Measurements from ENCODE around the gene ADD3. TPM values are rescaled to one million over a fixed set of nuclear protein-coding genes. Genes with fewer than 3 reads are reported as not detected.

The ADD3 gene
- total RNA-seq, 2 experiments from 2014 or later: 31.3 to 31.4 TPM

DNA sequence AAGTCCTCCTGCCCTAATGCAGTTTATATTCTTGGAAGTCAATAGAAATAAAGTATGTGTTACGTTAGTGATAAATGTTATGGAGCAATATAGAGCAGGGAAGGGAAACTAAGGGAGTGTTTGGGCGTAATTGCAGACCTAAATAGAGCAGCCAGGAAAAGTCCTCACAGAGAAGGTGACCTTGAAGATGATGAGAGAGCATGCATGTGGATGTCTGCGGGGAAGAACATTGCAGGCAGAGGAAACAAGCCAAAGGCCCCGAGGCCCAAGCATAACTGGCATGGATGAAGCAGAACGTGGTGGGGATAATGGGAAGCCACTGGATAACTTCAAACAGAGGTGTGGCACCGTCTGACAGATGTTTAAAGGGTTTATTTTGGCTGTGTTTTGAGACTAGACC lies 12.5 kb downstream of the ADD3 start:
- POLR2A ChIA-PET: interaction anchor here (0.6 kb wide), 1 partner anchor 264 kb away, joined by 5 read pairs; no protein-coding TSS in a partner anchor
- CTCF ChIA-PET: no interaction called here

DNA sequence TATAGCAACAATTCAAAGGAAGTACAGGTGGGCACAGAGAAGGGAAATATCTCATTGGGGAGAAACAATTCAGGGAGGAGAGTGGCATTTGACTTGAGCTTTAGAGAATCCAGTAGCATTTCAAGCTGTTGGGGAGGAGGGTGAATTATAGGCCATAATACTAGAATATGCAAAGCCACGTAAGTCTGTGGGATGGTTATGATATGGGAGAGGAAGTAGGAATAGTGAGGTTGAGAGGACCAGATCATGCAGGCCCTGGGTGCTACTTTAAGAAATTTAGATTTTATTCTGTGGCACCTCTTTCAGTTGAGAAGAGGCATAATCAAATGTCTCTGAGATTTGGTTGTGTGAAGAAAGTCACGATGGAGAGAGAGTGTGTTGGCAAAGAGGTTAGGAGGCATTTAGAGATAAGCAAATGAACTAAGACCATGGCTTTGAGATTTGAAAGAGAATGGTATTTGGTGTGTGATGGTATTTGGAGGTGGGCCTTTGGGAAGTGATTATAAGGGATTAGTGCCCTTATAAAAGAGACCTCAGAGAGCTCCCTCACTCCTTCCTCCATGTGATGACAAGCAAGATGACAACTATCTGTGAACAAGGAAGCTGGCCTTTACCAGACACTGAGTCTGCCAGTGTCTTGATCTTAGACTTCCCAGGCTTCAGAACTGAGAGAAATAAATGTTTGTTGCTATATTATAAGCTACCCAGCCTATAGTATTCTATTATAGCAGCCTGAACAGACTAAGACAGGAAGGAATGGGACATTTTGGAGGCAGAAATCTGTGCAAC lies 15.1 kb downstream of the ADD3 start:
- ChIA-PET CTCF (no interaction called here), POLR2A (interaction anchor here (0.6 kb wide), 1 partner anchor 23 kb away, joined by 3 read pairs; no protein-coding TSS in a partner anchor)

DNA sequence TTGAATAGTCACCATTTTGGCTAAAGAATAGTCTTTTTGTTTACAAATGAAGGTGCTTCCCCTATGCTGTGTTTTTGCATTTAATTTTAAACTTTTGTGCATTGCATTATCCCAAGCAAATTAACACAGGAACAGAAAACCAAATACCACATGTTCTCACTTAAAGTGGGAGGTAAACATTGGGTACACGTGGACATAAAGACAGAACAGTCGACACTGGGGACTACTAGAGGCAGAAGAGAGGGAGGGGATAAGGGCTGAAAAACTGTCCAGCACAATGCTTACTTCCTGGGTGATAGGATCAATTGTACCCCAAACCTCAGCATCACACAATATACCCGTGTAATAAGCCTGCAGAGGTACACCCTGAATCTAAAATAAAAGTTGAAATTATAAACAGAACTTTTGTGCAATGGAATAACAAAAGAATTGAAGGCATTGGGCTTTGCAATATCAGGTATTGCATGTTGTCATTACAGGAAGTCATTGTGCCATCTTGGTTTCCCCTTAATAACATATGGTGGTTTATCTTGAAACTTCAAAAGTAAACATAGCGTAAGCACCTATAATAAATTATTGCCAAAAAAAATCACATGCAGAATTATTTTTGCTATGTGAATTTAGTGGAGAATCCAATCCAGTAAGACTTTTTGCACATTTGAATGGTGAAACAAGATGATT lies 16.1 kb downstream of the ADD3 start:
- ChIA-PET CTCF (no interaction called here), POLR2A (interaction anchor here (0.6 kb wide), 1 partner anchor 22 kb away, joined by 3 read pairs; no protein-coding TSS in a partner anchor)

DNA sequence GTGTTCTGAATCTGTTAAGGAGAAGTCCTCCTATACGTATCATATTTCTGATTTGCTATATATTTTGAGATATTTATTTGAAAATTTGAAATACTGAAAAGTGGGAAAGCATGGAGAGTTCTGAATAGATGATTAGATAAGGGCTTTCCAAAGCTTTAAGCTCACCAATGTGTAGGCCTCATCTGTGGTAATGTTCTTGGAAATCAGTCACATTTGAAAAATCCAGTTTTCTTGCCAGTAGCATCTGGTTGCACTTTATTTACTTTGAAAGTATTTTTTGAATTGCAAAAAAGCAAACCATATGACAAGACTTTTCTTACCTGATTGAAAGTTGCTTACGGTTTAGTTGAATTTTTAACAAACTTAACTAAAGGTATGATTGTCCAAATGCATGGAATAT lies 21.7 kb downstream of the ADD3 start:
- POLR2A ChIA-PET: interaction anchor here (0.7 kb wide), 1 partner anchor 126 kb away, joined by 4 read pairs; no protein-coding TSS in a partner anchor

DNA sequence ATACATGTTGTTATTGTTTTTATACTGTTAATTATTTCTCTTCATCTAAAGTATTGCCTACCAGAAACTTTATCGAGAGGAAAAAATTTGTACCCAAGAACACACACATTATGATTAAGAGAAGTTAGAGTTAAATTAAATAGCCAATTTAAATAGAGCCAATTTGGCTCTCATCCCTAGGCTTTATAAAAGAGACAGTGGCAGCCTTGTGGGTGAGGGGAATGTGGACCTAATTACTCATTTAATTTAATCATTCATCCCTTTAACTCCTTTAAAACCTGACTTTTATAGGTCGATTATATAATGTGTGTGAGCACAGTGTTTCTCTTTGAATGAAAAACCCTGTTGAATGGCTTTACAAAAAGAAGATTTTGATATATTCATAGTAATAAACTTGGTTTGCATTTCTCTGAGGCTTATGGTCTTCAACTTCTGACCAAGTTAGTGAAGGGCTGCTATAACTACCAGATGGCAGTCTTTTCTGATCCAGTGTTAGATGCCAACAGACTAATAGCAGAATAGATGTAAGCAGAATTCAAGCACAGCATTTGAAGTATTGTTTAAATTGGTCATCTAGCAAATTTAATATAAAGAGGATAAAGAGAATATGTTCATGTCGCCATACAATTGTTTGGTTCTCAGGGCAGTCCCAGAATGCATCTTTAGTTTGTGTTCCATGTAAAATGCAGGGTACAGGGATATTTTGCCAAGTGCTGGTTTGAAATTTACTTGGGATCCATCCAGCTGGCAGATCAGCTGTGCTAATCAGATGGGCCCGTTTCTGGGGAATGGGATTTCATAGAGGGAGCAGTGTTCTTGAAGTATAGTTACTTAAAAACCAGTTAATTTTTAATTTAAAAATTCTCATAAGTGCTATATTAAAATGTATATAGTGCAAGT lies 25.3 kb downstream of the ADD3 start:
- CTCF ChIA-PET: interaction anchor here (1.5 kb wide), 1 partner anchor 25 kb away, joined by 3 read pairs; no protein-coding TSS in a partner anchor
- POLR2A ChIA-PET: no interaction called here

More for the DNA sequence above, 21.7 kb downstream of the ADD3 start:
- CTCF ChIA-PET: no interaction called here

DNA sequence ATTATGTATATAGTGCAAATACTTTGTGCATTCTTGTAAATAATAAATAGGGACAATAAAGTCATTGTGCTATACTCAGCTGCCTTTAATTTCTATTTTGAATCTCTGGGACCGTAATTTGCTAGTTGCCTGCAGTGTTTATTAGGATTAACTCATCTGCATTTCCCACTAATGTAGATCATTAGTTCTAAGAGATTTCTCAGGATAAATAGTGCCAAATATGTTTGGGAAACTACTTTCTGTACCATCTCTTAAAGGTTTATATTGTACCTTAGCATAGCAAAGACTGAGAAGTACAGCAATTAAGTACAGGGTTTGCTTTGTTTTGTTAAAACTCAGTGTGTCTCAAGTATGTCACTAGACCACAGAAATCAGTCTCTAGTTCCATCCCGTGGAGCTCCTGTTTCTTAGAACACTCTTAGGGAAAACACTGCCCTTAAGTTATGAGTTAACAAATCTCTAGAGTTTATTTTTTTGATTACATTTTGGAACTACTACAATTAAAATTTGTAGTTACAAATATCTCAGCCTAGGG lies 26.0 kb downstream of the ADD3 start:
- ChIA-PET CTCF (interaction anchor here (2.0 kb wide), 1 partner anchor 23 kb away, joined by 4 read pairs; no protein-coding TSS in a partner anchor), POLR2A (no interaction called here)

DNA sequence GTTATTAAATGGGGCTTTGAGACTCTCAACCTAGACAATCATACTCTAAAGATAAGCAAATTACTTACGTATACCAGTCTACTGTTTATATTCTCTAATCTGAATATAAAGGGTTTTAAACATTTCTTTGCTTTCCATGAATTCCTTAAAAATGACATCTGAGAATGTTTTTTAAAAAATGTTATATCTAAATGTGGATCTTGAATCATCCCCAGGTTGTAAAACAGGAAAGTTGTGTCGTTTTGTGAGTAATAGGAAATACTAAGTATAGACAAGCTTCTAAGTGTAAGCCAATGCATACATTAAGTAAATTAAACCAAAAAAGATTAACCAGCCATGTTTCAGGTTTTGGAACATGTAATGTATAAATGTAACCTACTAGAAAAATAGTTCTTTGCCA lies 26.8 kb downstream of the ADD3 start:
- ChIA-PET POLR2A (interaction anchor here (1.0 kb wide), 1 partner anchor 28 kb away, joined by 7 read pairs; no protein-coding TSS in a partner anchor), CTCF (interaction anchor here (1.5 to 2.0 kb wide), 2 partner anchors 24 to 76 kb away, joined by 3 to 4 read pairs; no protein-coding TSS in a partner anchor)

DNA sequence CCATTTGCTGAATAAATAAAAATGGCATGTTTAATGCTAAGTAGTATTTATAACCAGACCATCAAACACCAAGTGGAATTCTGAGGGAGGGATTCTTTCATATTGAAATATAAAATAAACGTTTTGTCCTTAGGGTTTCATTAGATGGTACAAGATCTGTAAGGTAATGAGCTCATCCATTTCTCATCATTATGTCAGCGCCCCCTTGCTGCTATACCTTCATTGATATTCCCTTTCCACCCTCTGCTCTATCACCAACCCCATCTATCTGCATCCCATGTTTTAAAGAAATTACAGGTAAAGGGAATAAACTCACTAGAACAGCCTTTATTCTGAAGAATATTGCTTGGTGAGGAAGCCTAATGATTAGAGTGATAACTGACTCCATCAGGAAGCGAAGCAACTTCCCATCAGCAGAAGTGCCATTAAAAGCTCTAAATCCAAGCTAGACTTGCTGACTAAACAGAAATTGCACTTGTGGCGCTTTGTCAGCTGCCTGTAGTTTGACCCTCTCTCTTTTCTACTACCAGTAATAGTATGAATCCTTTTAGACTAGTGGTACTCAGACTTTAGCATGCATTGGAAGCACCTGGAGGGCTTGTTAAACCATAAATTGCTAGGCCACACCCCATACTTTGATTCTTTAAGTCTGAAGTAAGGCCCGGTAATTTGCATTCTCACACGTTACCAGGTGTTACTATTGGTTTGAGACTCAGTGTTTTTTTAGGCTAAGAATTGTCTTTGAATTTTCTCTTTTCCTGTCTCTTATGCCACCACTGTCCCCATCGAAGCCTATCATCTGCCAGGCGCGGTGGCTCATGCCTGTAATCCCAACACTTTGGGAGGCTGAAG lies 27.5 kb downstream of the ADD3 start:
- POLR2A ChIA-PET: interaction anchor here (0.6 to 1.2 kb wide), 3 partner anchors 25 to 36 kb away, joined by 3 to 7 read pairs (median 3); no protein-coding TSS in a partner anchor
- CTCF ChIA-PET: interaction anchor here (1.0 to 2.0 kb wide), 3 partner anchors 22 to 75 kb away, joined by 3 to 4 read pairs (median 4); no protein-coding TSS in a partner anchor

DNA sequence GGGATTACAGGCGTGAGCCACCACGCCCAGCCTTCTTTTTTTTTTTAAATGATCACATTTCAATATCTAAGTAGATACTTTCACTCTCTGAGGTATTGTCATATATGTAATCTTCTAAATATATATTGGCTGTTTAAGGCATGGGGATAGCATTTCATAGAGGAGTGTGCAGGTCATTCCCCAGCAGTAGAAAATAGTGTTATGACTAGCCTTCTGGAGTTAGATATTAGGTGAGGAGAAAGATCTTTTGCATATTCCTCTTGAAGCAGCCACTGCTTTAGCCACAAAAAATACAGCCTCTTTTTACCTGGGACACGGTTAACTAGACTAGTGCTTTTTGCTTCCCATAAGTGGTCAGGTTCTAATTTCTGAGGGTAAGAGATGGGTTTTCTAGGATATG lies 28.9 kb downstream of the ADD3 start:
- ChIA-PET POLR2A (no interaction called here), CTCF (interaction anchor here (0.6 kb wide), 1 partner anchor 529 kb away, joined by 3 read pairs; no protein-coding TSS in a partner anchor)

DNA sequence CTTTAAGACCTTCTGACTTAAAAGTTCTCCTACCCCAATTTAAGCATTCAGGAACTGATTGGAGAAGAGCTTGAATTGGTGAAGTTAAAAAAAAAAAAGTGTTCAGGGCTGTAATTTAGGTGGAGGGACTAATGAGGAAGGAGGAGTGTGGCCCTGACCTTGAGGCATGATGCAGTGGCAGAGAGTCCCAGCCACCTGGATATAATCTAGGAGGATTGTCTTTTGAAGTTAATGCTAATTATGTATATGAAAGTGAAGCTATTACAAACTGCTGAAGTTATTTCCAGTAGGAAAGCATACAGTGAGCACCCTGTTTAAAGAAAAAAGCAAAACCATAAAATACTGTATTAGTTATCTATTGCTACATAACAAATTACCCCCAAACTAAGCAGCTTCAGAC lies 31.5 kb downstream of the ADD3 start:
- ChIA-PET CTCF (interaction anchor here (0.9 kb wide), 1 partner anchor 51 kb away, joined by 3 read pairs; no protein-coding TSS in a partner anchor), POLR2A (interaction anchor here (0.6 kb wide), 1 partner anchor 30 kb away, joined by 3 read pairs; no protein-coding TSS in a partner anchor)

DNA sequence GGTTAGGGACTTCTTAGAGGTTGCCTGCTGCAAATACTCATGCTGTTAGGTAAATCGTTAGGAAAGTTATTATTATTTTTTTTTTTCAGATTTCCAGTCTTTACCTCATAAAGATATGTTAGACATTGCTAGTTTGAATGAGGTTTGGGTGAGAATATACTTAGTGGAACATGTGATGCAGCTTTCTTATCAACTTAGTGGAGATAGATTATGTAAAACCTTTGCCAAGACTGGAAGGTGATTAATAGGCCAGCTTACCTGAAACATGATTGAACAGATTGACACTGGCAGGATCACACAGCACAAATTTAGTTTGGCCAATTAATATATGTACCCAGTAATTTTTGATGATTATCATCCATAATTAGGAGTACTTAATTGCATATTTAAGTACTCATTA lies 32.3 kb downstream of the ADD3 start:
- ChIA-PET POLR2A (no interaction called here), CTCF (no interaction called here)

DNA sequence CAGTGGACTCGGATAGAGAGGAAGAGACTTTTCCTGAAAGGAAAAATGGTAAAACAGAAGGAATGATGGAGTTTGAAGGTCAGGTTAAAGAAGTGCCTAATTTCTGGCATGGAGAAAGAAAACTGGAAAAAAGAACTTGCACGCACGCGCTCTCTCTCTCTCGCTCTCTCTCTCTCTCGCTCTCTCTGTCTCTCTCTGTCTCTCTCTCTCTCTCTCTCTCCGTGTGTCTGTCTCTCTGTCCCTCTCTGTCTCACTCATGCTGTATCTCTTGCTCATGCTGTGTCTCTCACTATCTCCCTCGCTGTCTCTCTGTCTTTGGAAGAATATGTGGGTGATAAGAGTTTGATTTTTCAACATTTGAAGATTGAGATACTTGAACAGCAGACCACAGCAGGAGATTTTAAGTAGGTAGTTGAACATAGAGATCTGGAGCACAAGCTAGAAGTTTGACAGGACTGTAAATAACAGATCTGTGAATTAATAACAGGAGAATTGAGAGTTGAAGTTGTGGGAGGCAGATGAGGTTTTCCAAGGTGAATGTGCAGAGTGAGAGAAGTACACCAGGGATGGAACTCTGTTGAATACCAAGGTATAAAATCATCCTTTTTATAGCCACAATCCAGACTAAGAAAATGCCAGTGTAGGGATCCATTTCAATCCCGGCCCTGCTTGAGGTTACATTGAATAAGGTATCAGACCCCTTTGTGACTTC lies 33.1 kb downstream of the ADD3 start:
- POLR2A ChIA-PET: no interaction called here

DNA sequence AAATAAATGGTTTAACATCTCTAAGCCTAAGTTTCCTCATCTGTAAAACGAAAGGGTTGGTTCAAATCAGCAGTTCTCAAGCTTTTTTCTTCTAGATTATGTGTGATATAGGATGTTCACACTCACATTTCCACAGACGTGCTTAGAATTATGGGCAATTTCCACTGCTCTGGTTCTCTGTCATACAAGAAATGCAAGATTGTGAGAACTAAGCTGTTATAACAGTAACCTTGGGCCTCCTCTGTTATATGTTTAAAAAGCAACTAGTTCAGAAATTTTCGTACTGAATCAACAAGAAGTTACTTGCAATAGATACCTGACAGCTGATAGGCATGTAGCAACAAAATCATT lies 33.7 kb downstream of the ADD3 start:
- CTCF ChIA-PET: no interaction called here
- POLR2A ChIA-PET: no interaction called here

More for the DNA sequence above, 33.1 kb downstream of the ADD3 start:
- CTCF ChIA-PET: no interaction called here

DNA sequence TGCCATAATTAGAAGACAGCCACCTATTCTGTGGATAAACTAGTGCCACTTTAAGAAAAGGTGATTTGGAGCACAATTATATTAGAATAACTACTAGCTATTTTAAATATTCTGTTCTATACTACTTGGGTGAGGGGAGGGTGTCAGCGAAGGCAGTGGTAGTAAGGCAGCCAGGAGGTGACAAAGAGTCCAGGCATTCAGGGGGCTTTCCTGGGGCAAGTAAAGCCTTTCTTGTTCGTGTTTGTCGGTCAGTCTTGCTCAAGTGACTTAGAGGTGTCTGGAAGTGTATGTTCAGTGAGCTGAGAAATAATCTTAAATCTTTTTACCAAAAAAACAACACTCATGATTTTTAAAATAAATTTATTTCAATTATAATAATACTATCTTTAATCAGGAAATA lies 34.4 kb downstream of the ADD3 start:
- POLR2A ChIA-PET: interaction anchor here (0.7 kb wide), 1 partner anchor 22 kb away, joined by 3 read pairs; no protein-coding TSS in a partner anchor
- CTCF ChIA-PET: no interaction called here

DNA sequence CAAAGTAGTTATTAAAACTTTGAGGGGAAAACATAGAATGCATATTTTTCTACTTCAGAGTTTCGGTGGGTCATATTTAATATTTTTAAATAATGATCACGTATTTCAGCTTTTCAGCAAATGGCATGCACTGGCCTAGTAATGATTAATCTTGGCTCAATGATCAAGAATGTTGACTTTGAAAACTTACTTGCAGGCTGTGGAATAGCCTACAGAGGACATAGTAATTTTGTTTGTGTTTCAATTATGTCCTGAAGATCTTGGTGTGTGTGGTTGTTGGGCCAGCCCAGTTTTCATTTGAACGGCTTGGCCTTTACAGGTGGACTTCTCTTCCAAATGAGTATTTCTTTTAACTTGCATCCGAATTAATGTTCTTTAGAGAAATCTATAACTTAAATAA lies 35.1 kb downstream of the ADD3 start:
- POLR2A ChIA-PET: interaction anchor here (0.7 kb wide), 1 partner anchor 22 kb away, joined by 3 read pairs; no protein-coding TSS in a partner anchor
- CTCF ChIA-PET: no interaction called here

DNA sequence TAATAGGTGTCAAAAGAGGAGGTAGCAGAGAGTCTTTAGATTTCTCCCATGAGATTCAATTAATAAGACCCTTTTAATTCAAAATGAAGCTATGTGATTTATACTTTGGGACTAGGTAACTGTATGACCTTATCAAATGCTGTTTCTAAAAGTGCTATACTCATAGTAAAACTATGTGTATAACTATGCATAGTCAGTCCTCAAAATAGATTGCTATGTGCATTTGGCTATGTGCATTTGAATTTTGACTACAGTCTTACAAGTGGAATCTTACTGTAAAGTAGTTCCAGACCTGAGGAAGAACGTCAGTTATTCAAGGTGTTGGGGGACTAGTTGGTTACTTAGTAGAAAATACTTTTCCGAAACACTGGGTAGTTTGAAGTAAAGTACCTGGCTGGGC lies 36.9 kb downstream of the ADD3 start:
- CTCF ChIA-PET: interaction anchor here (1.2 kb wide), 1 partner anchor 13 kb away, joined by 3 read pairs; no protein-coding TSS in a partner anchor

DNA sequence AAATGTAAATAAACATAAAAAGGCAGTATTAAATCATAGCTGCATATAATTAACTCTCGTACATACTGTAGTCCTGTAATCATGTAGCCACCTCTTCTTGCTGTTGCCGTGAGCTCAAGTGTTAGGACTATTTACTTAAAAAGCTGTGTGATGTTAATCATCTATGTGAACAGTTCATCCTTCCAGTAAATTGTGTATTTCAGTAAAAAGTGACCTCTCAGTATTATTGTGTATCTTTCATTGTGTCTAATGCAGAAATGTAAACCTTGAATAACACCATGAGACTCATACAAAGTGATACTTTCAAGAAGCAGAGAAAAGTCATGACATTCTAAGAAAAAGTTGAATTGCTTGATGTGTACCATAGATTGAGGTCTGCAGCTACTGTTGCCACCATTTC lies 38.0 kb downstream of the ADD3 start:
- ChIA-PET POLR2A (interaction anchor here (0.6 to 0.7 kb wide), 3 partner anchors 22 to 521 kb away, joined by 3 to 4 read pairs (median 3); no protein-coding TSS in a partner anchor), CTCF (no interaction called here)

More for the DNA sequence above, 36.9 kb downstream of the ADD3 start:
- POLR2A ChIA-PET: interaction anchor here (1.5 kb wide), 1 partner anchor 34 kb away, joined by 4 read pairs; no protein-coding TSS in a partner anchor
